GM18508 (cell line): Measurements from ENCODE around the gene ZNF695.

Experiments used
- ATAC-seq: cut with Tn5 transposase; IDR thresholded peaks from one replicate; pipeline ENCODE4 v1.9.1; 2021; ENCODE audit warnings: moderate number of reproducible peaks; ENCODE audit not compliant: insufficient read depth, unreplicated experiment

ZNF695 gene

GRCh38 chr1:246959944-246960693 lies 47.7 kb downstream of the ZNF695 start:
- ATAC-seq: no peak

GRCh38 chr1:246954126-246954525 lies 53.7 kb downstream of the ZNF695 start:
- ATAC-seq: no peak

GRCh38 chr1:246951413-246951812 lies 56.4 kb downstream of the ZNF695 start:
- ATAC-seq: no peak

- ATAC-seq: no peak
Measured at GRCh38 chr1:246949956-246950355, 57.9 kb downstream of the ZNF695 start.

- no peak for ATAC-seq
Measured at GRCh38 chr1:246947255-246947654, 60.6 kb downstream of the ZNF695 start.

GRCh38 chr1:246946366-246946765 lies 61.5 kb downstream of the ZNF695 start:
- no peak for ATAC-seq
